ENCODE results near the gene PSMD13.

DNA sequence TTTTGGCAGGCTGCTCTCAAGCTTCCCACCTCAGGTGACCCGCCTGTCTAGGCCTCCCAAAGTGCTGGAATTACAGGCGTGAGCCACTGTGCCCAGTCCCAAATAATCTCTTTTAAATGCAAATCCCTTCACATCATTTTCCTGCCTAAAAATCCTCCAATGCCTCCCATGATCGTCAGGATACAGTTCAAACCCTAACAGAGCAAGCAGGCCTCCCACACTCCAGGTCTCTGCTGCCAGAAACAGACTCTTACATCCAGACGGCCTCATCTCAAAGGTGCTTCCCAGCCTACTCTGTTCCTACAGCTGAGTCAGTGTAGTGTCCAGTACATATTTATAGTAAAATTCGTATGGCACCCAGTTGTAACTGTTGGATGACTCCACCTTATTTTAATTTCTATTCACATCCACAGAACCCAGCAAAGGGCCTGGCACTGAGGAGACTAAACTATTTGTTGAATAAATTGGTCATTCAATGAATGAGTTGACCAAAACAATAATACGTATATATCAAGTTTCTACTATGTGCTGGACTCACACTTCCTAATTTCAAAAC, 8.9 kb upstream of the PSMD13 start:
- TF ChIP-seq, protein P1, sequence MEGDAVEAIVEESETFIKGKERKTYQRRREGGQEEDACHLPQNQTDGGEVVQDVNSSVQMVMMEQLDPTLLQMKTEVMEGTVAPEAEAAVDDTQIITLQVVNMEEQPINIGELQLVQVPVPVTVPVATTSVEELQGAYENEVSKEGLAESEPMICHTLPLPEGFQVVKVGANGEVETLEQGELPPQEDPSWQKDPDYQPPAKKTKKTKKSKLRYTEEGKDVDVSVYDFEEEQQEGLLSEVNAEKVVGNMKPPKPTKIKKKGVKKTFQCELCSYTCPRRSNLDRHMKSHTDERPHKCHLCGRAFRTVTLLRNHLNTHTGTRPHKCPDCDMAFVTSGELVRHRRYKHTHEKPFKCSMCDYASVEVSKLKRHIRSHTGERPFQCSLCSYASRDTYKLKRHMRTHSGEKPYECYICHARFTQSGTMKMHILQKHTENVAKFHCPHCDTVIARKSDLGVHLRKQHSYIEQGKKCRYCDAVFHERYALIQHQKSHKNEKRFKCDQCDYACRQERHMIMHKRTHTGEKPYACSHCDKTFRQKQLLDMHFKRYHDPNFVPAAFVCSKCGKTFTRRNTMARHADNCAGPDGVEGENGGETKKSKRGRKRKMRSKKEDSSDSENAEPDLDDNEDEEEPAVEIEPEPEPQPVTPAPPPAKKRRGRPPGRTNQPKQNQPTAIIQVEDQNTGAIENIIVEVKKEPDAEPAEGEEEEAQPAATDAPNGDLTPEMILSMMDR (conservative IDR thresholded peaks at IDR 0.05) = no peak
- no peak for TF ChIP-seq ZFX (IDR thresholded peaks at IDR 0.05)

Measured in C4-2B (cell line).